RKO (cell line): Measurements from ENCODE around the gene ROBO2.

Experiments used
- DNase-seq: peaks from one replicate; pipeline ENCODE4 v3.0.0-alpha.2; 2016; ENCODE audit warnings: low spot score

The ROBO2 gene

GRCh38 chr3:77039606-77040171 lies at the start of gene ROBO2:
ROBO2 (plus strand) TSS chr3:77040099; CDS start chr3:77040786, 687 bp downstream.
- no peak for DNase-seq

GRCh38 chr3:76990606-76991005 lies 49.3 kb upstream of the ROBO2 start:
- DNase-seq, result no peak

- DNase-seq, result no peak
Observed at GRCh38 chr3:76991165-76991564, 48.7 kb upstream of the ROBO2 start.

GRCh38 chr3:76997733-76998132 lies 42.2 kb upstream of the ROBO2 start:
- no peak for DNase-seq

GRCh38 chr3:76998555-76998954 lies 41.3 kb upstream of the ROBO2 start:
- no peak for DNase-seq

- DNase-seq, result no peak
Observed at GRCh38 chr3:77001062-77001701, 38.7 kb upstream of the ROBO2 start.

GRCh38 chr3:77014226-77014625 lies 25.7 kb upstream of the ROBO2 start:
- DNase-seq, result no peak

- DNase-seq, result no peak
Observed at GRCh38 chr3:77025471-77025870, 14.4 kb upstream of the ROBO2 start.

GRCh38 chr3:77026904-77027634 lies 12.8 kb upstream of the ROBO2 start:
- no peak for DNase-seq

GRCh38 chr3:77028005-77028404 lies 11.9 kb upstream of the ROBO2 start:
- DNase-seq, result no peak

GRCh38 chr3:77038468-77038929 lies 1.4 kb upstream of the ROBO2 start:
- peak; percentile 84 for DNase-seq

- DNase-seq, result no peak
Observed at GRCh38 chr3:77038930-77039605, 831 bp upstream of the ROBO2 start.

- DNase-seq, result no peak
Observed at GRCh38 chr3:77040216-77040615, 317 bp downstream of the ROBO2 start.

- DNase-seq, result no peak
Observed at GRCh38 chr3:77040926-77041722, 1.2 kb downstream of the ROBO2 start.

GRCh38 chr3:77041811-77042210 lies 1.9 kb downstream of the ROBO2 start:
- no peak for DNase-seq

GRCh38 chr3:77042343-77042742 lies 2.4 kb downstream of the ROBO2 start:
- no peak for DNase-seq

- peak; percentile 8 for DNase-seq
Observed at GRCh38 chr3:77042882-77043281, 3.0 kb downstream of the ROBO2 start.

- DNase-seq, result no peak
Observed at GRCh38 chr3:77045686-77046085, 5.8 kb downstream of the ROBO2 start.

- DNase-seq, result no peak
Observed at GRCh38 chr3:77048186-77048585, 8.3 kb downstream of the ROBO2 start.

GRCh38 chr3:77051591-77051990 lies 11.7 kb downstream of the ROBO2 start:
- no peak for DNase-seq

- DNase-seq, result no peak
Observed at GRCh38 chr3:77052051-77052501, 12.2 kb downstream of the ROBO2 start.
